Psoas muscle (tissue), 8 donors: ENCODE measurements around the gene SLC4A3. TPM values are rescaled to one million over a fixed set of nuclear protein-coding genes. Genes with fewer than 3 reads are reported as not detected.

ENCODE experiments used
- ATAC-seq, 4 donors: fragments of 200-7000 bp; cut with Tn5 transposase; one replicate each; pipeline ENCODE4 v1.9.1; 2020; ENCODE audit warnings: moderate library complexity in 3 of 4, mild to moderate bottlenecking in 2 of 4
- DNase-seq, 2 donors: peaks; one replicate each; pipeline ENCODE4 v3.0.0-alpha.2; 2020
- H3K27ac ChIP-seq: fragments of 200-600 bp; one replicate; pipeline ENCODE4 v1.8.0; 2022
- H3K27me3 ChIP-seq, 3 donors: fragments of 200-600 bp in 1 of 3; one replicate each; pipeline versions ENCODE4 v1.6.1 to v1.8.0; 2013 to 2022; ENCODE audit warnings: low read length in 2 of 3, mild to moderate bottlenecking in 2 of 3, moderate library complexity in 1 of 3; ENCODE audit not compliant: insufficient read depth in 3 of 3
- H3K36me3 ChIP-seq, 2 donors: fragments of 200-600 bp in 1 of 2; one replicate each; pipeline versions ENCODE4 v1.6.1 to v1.8.0; 2013 to 2022; ENCODE audit warnings: low read depth in 1 of 2, mild to moderate bottlenecking in 1 of 2, moderate library complexity in 1 of 2; ENCODE audit not compliant: insufficient read depth in 1 of 2
- H3K4me1 ChIP-seq: fragments of 200-600 bp; one replicate; pipeline ENCODE4 v1.8.0; 2022
- H3K4me3 ChIP-seq: fragments of 200-600 bp; one replicate; pipeline ENCODE4 v1.8.0; 2022; ENCODE audit warnings: mild to moderate bottlenecking
- H3K9me3 ChIP-seq: fragments of 200-600 bp; one replicate; pipeline ENCODE4 v1.8.0; 2022
- CTCF ChIP-seq: fragments of 200-600 bp; IDR thresholded peaks from one replicate; pipeline ENCODE4 v1.8.0; 2022; ENCODE audit warnings: antibody characterized with exemption
- WGBS, 3 donors: extraction: QIAGEN DNeasy Blood & Tissue Kit; methylation state at CpG; one replicate each; pipeline versions ENCODE4 v1.1.6 to v1.1.7; 2013; 5-methylcytosine and 5-hydroxymethylcytosine counted together
- intact Hi-C, 2 donors: fragments of 100-400 bp; cut with DNase I; formaldehyde crosslinking; loops; one replicate each; pipeline versions ENCODE4 v1.11.0 to v1.14.2; 2022
- polyA plus RNA-seq, 3 donors: library from polyadenylated mRNA; stranded (reverse); fragments of 200-250 nt; gene quantifications; one replicate each; pipeline ENCODE4 v1.2.3, GENCODE V29; 2013
- total RNA-seq, 4 donors: library from RNA; stranded (reverse); fragmentation: NEBNext Ultra II Directional in 2 of 4; extraction: Animal tissue kit (Norgen Biotek cat#: 25700) in 2 of 4; gene quantifications; one replicate each; pipeline versions ENCODE4 v1.2.1 to v1.2.4, GENCODE V29; 2021 to 2023
- donor health status: healthy with polysubstance abuse.
- donor health status: DM: no; HTN: no; CAD: no; lungs with moderate emphysema.
- donor health status: Bipolar disorder and iron deficiency.
- donor health status: healthy.
- donor health status: DM: yes; HTN: yes; CAD: no.
- donor health status: DM: no; HTN: no; CAD: no.
- donor health status: DM: no; HTN: no; CAD: no.
- donor health status: DM: yes; HTN: yes; CAD: no.

The SLC4A3 gene
- total and polyA plus RNA-seq, 7 donors: 0.40 to 1.4 (median 0.60) TPM

- no peaks in the 10 kb centered on the region for H3K27me3 ChIP-seq
- H3K9me3 ChIP-seq: no peaks in the 10 kb centered on the region
- no peaks in the 10 kb centered on the region for H3K4me1 ChIP-seq
- H3K4me3 ChIP-seq: no peak overlapping the region
- H3K36me3 ChIP-seq: no peaks in the 10 kb centered on the region
- no peak overlapping the region for H3K27ac ChIP-seq
- DNase-seq (no peak), ATAC-seq (no peak)
- no peak for TF ChIP-seq CTCF
- WGBS, 3 donors: 82 to 87% (median 86%) methylated on average over 19 to 22 of the region's 22 CpGs
- intact Hi-C loops: no loop called here
Observed at GRCh38 chr2:219633276-219634065, 6.0 kb downstream of the SLC4A3 start.

- TF ChIP-seq CTCF: no peak
- Histone ChIP-seq H3K4me1 (no peaks in the 10 kb centered on the region), H3K36me3 (no peaks in the 10 kb centered on the region), H3K27me3 (no peaks in the 10 kb centered on the region), H3K9me3 (no peaks in the 10 kb centered on the region), H3K4me3 (no peak overlapping the region), H3K27ac (no peak overlapping the region)
- 91 to 98% (median 91%) methylated on average over 15 of the region's 15 CpGs for WGBS, 3 donors
- no peak for DNase-seq
- intact Hi-C loops: no loop called here
- no peak for ATAC-seq
Observed at GRCh38 chr2:219634171-219634940, 6.9 kb downstream of the SLC4A3 start.

- Histone ChIP-seq H3K4me3 (no peak overlapping the region), H3K27ac (no peak overlapping the region), H3K36me3 (no peaks in the 10 kb centered on the region), H3K9me3 (no peaks in the 10 kb centered on the region), H3K4me1 (no peaks in the 10 kb centered on the region), H3K27me3 (no peaks in the 10 kb centered on the region)
- WGBS, 3 donors: 81 to 91% (median 87%) methylated on average over 22 of the region's 22 CpGs
- TF ChIP-seq CTCF: no peak
- ATAC-seq (no peak), DNase-seq (peak in 1 of 2 donors; percentile 48)
- intact Hi-C loops: loop anchor here in 1 of 2 donors (5.0 kb wide), 1 partner anchor 33 kb away; no protein-coding TSS in a partner anchor
Observed at GRCh38 chr2:219634951-219635751, 7.7 kb downstream of the SLC4A3 start.

- no peak overlapping the region for H3K4me3 ChIP-seq
- H3K27me3 ChIP-seq: no peaks in the 10 kb centered on the region
- no peaks in the 10 kb centered on the region for H3K9me3 ChIP-seq
- TF ChIP-seq CTCF: no peak
- WGBS, 3 donors: 82 to 89% (median 87%) methylated on average over 24 of the region's 24 CpGs
- no peak for DNase-seq
- no peak for ATAC-seq
- H3K4me1 ChIP-seq: no peaks in the 10 kb centered on the region
- no peak overlapping the region for H3K27ac ChIP-seq
- intact Hi-C loops: loop anchor here in 1 of 2 donors (1.0 to 5.0 kb wide), 2 partner anchors 11 to 34 kb away; no protein-coding TSS in a partner anchor
- no peaks in the 10 kb centered on the region for H3K36me3 ChIP-seq
Observed at GRCh38 chr2:219636144-219636915, 8.9 kb downstream of the SLC4A3 start.
